Germinal center (tissue), 1 donor: ENCODE measurements around the gene CYP19A1.

ENCODE experiments used
- DNase-seq: peaks from one replicate; pipeline ENCODE4 v3.0.0; 2012; ENCODE audit warnings: mixed read lengths, low spot score

CYP19A1 gene

DNA sequence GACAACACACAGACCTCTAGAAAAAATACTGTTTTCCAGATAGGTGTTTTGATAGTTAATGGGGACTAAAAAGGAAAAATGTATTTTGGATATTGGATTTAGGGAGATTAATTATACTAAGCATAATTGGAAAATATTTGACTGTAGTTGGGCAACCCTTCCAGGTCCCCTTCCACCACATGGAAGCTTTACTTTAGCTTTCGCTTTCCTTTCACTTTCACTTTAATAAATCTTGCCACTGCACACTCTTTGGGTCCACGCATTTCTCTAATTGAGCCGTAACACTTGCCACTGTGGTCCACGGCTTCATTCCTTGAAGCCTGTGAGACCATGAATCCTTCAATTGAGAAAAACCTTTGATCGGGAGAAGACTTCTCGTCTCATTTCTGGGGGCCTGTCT is 18.6 kb upstream of the CYP19A1 start:
- DNase-seq: no peak

DNA sequence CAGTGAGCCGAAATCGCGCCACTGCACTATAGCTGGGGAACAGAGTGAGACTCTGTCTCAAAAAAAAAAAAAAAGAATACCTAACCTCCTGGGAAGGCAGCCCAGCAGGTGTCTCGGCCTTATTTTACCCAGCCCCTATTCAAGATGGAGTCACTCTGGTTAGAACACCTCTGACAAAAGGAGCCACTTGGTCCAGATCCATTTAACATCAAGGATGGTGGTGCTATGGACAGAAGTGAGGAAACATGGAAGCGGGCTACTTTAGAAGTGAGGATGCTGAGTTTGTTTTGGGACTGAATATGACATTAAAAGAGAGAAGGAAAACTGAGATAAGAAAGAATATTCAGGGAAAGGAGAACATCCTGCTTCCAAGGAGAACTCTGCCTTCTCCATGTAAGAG is 17.8 kb upstream of the CYP19A1 start:
- no peak for DNase-seq

DNA sequence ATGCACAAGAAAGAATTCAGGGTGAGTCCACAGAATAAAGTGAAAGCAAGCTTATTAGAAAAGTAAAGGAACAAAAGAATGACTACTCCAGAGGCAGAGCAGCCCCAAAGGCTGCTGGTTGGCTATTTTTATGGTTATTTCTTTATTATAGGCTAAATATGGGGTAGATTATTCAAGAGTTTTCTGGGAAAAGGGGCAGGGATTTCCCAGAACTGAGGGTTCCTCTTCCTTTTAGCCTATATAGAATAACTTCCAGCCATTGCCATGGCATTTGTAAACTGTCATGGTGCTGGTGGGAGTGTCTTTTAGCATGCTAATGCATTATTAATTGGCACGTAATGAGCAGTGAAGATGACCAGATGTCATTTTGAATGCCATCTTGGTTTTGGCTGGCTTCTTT is 16.7 kb upstream of the CYP19A1 start:
- DNase-seq: no peak

DNA sequence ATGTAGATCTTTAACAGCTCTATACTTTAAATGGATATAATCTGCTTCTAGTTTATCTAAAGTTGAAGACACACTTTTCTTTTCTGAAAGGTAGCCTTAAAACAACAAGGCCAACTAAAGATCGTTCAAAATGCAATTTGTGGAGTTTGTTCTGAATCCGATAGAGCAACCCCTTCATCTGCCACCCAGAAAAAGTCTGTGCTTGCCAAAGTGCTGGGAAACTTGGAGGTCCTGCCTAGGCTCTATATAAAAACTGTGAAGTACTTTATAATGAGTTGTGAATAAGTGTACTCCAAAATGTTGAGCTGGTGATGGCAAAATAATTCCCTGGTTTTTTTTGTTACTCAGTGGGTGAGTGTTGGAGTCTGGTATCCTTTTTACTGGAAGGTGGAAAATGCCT is 15.6 kb upstream of the CYP19A1 start:
- DNase-seq: no peak

DNA sequence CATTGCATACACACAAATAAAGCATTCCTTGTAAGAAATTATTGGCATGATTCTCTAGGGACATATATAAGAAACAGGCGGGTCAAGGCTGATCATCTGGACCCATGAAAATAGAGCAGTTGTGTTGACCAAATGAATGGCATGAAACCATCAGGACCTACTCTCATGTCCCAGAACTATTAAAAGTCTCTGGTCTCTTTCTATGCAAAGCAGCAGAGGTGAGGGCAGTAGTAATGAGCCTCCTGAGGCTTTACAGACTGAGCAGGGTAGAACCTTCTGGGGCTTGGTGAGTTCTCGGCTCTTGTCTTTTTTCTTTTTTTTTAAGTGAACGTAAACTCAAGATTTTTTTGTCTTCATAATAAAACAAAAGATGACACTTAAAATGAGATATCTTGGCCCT is 12.3 kb upstream of the CYP19A1 start:
- no peak for DNase-seq

DNA sequence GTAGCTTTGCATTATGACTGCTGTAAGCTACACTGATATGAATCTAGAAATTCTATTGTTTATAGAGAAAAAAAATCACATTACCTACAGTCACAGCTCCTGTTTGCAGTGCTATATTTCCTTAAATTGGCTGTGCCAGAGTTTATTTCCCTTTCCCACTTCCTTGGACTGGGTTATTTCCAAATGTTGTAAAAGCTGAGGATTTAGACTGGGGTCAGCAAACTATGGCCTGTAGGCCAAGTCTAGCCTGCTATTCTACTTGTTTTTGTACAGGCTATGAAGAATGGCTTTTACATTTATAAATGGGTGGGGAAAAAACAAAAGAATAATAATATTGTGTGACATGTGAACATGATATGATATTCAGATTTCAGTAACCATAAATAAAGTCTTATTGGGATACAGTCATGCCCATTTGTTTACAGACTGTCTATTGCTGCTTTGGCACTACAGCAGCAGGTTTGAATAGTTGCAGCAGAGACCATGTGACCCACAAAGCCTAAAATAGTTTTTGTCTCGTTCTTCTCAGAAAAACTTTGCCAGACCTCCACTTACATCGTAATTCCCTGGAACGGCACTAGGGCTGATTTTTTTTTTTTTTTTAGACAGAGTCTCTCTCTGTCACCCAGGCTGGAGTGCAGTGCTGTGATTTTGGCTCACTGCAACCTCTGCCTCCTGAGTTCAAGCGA is 10.9 kb upstream of the CYP19A1 start:
- DNase-seq: no peak

DNA sequence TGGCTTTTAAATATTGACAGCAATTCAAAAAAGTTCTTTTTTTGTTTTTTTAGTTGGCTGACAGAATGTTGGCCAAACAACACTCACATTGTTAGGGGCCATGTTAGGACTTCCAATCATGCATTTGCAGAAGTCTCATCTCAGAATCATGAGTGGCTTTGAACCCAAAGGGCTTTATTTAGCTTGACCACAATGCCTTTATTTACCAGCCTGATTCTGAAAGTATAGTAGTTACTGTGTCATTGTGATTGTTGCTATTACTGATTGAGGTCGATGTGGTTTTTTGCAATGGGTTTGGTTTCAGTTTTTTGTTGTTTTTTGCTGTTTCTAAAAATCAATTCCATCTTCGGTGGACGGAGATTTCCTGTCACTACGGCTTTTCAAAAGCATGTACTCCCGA is 10.3 kb upstream of the CYP19A1 start:
- DNase-seq: no peak

DNA sequence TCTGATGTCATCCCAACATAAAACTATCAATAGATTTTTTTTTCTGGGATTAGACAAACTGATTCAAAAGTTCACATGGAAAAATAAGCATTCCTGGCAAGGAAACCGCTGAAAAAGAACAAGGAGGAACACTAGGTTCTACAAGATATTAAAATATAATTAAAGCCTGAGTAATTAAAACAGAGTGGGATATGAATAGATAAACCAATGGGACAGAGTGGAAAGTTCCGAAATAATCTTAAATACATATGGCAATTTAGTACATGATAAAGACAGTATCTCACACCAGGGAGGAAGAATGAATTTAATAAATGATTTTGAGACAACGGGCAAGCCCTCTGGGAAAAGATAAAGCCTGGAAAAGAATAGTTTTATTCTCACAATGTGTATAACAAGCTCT is 7.7 kb upstream of the CYP19A1 start:
- DNase-seq: no peak

DNA sequence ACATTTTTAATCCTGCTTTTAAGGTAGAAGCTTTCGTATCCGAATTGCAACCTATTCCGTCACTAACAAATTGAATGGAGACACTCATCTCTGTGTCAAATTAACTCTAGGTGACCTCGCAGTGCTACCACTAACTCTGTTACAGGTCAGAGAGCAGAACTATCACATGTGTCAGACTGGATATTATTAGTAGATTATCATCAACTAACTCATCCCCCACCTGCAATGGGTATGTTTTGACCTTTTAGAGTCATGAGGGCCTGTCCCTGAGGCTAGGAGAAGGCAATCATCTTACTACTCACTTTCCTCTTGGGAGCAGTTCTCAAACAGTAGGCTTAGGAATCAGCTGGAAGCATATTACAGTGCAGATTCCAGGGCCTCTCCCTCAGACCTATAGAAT is 5.1 kb upstream of the CYP19A1 start:
- no peak for DNase-seq

DNA sequence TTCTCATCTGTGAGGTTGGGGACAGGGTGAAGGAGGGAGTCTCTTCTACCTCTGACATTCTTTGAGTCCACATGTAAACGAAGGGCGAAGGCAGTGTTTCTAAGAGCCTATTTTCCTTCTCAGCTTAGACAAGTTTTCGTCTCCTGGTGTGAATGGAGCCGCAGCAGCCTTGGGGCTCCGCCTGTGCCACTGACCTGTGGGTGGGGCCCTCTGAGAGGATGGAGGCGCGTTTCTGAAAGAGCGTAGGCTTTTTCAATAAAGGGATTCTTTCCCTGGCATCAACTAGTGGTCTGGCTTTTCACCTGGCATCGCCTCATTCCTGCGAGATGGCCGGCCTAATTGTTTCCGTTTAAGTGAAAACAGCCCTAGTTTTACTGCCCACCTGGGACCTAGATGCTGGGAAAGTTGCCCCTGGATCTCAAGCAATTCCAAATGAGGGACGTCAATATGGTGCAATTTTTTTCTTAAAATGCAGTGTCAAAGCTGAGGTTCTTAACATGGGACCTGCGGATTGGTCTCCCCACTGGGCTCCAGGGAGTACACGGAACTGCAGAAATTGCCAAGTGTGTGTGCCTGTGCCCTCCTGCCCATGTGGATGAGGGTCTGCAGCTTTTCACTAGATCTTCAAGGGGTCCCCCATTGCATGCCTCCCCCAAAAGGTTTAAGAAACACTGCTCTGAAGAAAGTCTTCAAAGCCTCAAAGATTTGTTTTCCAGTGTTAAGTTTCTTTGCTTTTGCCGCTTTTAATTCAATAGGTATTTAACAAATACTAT is 4.0 kb upstream of the CYP19A1 start:
- DNase-seq: no peak

DNA sequence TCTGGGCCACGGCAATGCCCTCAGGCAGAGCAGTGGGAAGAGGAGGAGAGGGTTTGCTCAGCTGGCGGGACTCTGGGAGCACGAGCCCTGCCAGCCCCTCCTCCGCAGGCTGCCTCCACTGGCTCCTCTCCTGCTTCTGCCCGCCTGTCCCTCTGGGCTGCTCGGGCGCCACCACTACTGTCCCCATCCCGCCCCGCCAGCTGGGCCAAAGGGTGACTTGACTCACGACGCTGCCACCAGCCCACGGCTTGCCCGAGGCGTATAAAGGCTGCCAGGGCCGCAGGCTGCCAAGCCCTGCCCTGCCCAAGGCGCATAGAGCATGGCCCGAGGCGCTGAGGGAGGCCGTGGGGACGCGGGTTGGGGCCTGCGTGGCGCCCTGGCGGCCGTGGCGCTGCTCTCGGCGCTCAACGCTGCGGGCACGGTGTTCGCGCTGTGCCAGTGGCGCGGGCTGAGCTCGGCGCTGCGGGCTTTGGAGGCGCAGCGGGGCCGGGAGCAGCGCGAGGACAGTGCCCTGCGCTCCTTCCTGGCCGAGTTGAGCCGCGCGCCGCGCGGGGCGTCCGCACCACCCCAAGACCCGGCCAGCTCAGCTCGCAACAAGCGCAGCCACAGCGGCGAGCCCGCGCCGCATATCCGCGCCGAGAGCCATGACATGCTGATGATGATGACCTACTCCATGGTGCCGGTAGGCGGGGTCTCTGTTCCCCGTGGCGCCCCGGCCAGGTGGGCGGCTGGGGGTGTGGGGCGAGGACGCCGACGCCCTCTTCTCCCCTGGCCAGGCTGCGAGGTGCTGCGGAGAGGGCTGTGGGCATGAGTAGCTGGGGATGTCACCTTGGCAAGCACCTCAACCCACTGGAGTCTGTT is 3.2 kb upstream of the CYP19A1 start, which contains the start of gene GLDN:
Gene GLDN, plus strand, starts transcription at position 290 of the 861 bp plus-strand sequence. Its CDS starts 30 bp downstream, at position 320.
- DNase-seq: no peak

DNA sequence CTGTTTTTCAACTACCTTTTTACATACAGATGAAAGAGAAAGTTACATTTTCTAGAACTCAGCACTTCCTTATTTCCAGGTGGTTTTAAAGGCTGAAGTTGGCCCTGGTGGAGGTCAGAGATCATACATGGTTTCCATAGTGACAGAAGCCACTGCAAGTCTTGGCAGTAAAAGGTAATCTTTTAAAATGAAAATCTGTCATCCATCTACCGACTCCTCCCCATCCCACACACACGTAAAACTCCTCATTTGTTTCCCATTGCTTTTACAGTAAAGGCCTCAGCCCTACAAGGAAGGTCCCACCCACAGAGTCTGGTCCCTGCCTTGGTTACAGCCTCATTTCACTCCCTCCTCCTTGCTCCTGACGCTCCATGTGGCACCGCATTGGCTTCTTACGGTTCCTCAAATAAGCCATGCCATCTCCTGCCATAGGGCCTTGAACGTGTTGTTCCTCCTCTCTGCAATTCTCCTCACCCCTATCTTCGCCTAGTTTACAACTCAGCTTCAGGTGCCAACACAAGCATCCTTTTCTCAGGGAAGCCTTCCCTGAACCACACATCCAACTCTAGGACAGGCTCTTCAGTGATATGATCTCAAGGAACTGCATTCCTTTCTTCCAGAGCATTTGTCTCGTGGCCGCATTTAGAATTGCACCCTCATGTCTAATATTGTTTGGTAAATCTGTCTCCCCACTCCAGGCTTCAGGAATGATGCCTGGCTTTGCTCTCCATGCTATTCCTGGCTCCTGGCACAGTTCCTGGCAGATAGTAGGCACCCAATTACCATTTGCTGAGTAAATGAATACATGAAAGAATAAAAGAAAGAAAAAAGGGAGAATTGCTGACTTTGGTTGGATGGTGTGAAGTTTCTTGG is 2.6 kb downstream of the CYP19A1 start:
- peak; percentile 48 for DNase-seq

DNA sequence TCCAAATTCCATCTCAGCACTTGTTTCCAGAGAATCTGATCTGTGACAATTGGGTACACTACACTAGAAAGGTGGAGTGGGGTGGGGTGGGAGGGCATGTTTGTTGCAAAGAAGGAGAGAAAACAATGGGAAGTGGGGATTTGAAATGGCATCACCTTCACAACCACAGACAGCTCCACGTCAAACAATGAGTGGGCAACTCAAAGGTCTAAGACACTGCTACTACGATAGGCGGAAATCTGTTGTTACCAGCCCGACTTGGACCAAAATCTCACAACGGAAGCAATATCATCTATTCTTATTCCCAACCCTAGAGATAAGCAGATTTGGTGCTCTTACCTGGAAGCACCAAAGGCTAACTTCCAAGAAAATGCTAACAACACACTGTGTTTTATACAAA is 3.3 kb downstream of the CYP19A1 start:
- DNase-seq: no peak

DNA sequence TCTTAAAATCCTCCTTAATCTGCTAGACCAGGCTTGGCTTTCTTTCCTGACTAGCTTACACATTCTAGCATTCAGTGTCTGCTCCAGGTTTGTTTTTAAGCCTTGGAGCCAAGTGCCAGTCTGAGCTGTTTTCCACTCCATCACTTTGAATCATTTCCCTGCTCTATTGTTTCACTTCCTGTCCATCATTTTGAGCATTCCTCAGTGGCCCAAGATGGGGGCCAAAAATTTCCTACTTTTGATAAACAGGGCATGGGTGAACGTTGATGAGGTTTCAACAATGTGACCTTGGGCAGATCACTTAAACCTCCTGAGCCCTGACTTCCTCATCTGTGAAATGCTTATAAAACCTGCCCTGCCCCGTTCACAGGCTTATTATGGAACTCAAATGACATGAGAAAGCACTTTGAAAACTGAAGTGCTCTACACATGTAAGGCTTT is 4.4 kb downstream of the CYP19A1 start:
- DNase-seq: no peak

DNA sequence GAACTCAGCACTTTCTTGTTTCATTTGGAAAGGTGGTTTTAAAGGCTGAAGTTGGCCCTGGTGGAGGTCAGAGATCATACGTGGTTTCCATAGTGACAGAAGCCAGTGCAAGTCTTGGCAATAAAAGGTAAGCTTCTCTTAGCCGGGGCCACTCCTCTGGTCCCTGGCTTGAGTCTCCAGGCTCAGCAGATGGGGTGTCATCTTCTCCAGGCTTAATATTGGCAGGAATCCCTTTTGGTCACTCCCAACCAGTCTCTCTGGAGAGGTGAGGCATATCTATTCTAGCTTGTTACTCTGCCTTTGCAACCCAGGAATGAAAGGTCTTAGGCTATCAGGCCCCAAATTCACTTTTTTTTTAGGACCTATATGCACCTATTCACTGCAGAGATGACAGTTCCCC is 4.8 kb downstream of the CYP19A1 start:
- no peak for DNase-seq

DNA sequence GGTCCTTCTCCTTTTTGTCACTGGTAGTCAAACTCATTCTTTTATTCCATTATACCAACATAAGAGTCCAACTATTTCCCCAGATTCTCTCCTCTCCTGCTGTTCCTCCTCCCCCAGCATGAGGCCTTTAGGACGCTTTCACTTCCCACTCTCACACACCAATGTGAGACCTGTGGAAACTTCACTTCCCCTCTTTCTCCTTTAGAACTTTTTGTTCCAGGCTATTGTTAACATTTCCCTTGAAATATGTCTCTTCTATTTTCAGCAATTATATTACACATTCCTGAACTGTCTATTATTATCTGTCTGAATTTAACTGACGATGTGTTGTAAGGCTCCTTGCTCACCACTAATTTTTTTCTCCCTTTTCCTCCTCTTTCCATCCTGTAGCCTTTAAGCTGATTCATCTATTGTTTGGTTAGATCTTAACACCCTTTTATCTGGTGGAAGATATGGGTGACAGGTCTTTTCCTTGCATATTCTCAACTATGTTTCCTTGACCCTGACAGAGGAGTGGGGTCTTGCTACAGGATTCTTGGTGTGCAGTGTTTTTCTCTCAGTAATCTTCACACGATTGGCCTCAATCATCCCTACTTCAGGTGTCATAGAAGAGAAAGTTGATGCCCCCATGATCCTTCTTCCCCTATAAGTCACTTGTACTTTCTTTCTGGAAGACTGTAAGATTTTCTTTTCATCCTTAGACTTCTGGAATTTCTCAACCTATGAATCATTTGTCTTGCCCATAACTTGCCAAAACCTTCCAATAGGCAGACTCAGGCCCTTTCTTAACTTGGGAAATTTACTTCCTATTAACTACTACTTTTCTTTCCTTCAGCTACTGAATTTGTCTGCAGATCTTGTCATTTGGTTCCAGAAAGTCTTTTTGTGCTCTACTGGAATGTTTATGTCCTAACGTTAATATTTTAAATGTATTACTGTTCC is 5.9 kb downstream of the CYP19A1 start:
- no peak for DNase-seq

DNA sequence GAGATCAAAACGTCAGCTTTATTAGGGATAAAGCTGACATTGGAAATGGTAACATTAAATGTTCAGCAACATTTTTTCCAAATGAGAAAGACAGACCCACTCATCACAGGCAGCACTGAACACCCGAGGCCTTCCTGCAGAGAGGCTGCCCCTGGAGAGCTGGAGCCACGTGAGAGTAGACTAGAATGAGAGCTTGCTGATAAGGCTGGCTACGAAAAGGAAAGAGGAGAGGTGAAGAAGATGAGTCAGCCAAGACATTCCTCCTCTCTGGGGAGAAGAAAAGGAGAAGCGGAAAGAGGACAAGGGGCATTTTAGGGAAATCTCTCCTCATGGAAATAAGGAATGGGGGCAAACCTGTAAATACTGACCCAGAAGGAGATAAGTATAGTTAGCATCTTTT is 7.3 kb downstream of the CYP19A1 start:
- no peak for DNase-seq

DNA sequence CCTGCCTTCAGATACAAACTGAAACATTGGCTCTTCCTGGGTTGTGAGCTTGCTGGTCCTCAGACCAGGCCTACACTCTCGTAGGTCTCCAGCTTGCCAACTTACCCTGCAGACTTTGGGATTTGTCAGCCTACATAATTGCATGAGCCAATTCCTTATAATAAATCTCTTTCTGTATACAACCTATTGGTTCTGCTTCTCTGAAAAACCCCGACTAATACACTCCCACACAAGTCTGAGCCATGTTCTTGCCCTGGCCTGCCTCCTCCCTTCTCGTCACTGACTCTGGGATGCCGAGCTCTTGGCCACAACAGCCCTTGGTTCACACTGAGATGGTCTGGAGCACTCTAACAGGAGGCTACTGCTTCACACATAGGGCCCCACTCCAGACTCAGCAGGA is 9.5 kb downstream of the CYP19A1 start:
- no peak for DNase-seq

DNA sequence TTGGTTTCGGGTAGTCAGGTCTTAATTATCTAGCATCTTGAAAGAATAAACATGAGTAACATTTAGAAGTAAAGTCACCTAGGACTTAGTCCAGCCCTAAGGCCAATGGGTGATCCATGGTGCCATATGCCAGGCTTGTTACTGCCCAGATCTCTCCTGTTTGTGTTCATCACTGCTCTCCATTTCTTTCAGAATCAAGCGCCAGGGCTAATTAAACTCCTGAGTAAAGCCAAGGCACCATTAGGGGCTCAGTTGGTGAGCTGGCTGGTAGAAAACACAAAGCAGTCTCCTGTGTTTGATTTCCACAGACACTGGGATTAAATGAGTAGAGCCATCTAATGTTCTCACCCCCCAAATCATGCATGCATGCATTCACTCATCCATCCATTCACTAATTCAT is 11.3 kb downstream of the CYP19A1 start:
- DNase-seq: no peak

DNA sequence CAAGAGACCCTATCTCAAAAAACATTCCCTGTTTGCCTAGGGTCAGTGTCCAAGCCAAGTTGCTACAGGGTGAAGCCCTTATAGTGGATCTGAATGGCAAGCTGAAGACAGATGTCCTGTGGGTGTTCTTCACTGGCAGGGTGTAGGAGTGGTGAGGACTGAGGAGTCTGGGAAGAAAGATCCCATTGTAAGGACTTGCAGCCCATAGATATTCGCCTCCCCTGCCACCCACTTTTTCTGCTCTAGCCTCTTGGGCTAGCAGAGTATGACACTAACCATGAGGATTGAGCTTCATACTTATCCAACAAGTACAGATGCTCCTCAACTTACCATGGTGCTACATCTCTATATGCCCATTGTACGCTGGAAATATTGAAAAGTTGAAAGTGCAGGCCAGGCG is 13.2 kb downstream of the CYP19A1 start:
- DNase-seq: no peak

DNA sequence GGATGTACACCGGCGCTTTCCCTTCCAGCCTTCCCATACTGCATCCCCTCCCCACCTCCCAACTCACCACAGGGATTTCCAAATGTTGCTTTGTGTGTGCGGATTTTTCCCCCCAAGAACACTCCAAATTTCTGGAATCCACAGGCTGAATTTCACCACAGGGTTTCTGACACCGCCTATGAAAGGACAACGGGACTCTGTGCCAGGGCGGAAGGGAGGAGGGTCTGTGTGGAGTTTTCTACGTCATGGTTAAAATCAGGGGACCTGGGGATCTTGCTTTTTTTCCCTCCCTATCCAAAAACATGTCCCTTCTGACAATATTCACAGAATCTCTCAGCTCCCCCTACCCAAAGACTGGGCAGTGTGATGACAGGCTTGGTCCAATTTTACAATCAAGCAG is 14.6 kb downstream of the CYP19A1 start:
- no peak for DNase-seq
